Effector memory CD8-positive, alpha-beta T cell (primary cell): Measurements from ENCODE around the gene PRKD1.

Source experiments
- ATAC-seq: fragments of 150-1000 bp; cut with Tn5 transposase; replicated peaks from 2 replicates; pipeline ENCODE4 v1.10.0; 2021; ENCODE audit warnings: mild to moderate bottlenecking, moderate library complexity
- DNase-seq, 3 experiments: peaks; one replicate each; pipeline ENCODE4 v3.0.0; 2021
- H3K27ac Mint-ChIP-seq, 2 donors: one replicate each; pipeline ENCODE4 v1.8.0; 2022; ENCODE audit warnings: mild to moderate bottlenecking in 2 of 2, mixed read lengths in 2 of 2, moderate library complexity in 2 of 2
- H3K27me3 Mint-ChIP-seq, 2 donors: one replicate each; pipeline ENCODE4 v1.8.0; 2022; ENCODE audit warnings: mixed read lengths in 2 of 2
- H3K36me3 Mint-ChIP-seq: one replicate; pipeline ENCODE4 v1.8.0; 2022; ENCODE audit warnings: mild to moderate bottlenecking, moderate library complexity, mixed read lengths; ENCODE audit not compliant: insufficient read depth
- H3K4me1 Mint-ChIP-seq, 2 donors: one replicate each; pipeline ENCODE4 v1.8.0; 2022; ENCODE audit warnings: low read depth in 2 of 2, mixed read lengths in 2 of 2
- H3K4me3 Mint-ChIP-seq, 2 donors: one replicate each; pipeline ENCODE4 v1.8.0; 2022; ENCODE audit warnings: mild to moderate bottlenecking in 2 of 2, mixed read lengths in 2 of 2, moderate library complexity in 2 of 2
- H3K9me3 Mint-ChIP-seq, 2 donors: one replicate each; pipeline ENCODE4 v1.8.0; 2022; ENCODE audit warnings: mixed read lengths in 2 of 2

Gene PRKD1

DNA sequence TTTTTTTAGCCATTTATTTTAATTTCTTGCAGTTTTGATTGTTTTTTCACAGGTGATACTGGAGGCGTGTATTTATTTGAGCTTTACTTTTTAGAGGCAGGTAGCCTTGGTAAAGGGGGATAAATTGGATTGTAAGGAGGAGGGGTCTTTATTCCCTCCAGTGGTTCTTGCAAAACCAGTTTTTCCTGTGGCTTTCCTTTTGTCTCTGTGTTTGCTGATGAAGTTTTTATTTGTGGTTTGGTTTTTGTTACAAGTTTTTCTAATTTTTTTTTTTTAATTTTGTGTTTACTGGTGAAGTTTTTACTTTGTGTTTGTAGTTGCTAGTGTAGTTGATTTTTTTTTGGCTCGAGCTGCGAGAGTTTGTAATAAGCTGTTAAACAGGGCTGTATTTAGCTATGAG is 278.5 kb downstream of the PRKD1 start:
- ATAC-seq (no peak), DNase-seq (no peak)
- Mint-ChIP-seq H3K4me3 (no peak overlapping the region), H3K27ac (no peak overlapping the region), H3K27me3 (no peaks in the 10 kb centered on the region), H3K36me3 (no peaks in the 10 kb centered on the region), H3K4me1 (no peaks in the 10 kb centered on the region), H3K9me3 (peaks cover 12 to 25% of the 10 kb centered on the region in 2 donors)

DNA sequence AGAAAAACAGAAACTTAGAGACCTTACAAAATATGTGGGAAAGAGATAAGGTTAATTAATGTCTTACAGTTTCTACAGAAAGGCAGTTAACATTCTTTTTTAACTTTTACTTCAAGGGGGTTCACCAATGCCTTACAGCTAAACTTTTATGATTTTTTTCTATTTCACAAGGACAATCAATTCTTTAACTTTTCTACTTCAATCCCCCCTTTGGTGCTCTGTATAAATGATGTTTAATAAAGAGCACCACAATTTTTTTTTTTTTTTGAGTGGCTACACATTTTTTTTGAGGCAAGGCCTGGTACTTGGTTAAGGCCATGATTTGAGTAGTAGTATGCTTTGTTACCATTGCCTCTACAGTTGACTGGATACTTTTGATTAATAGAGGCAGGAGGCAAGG is 279.6 kb downstream of the PRKD1 start:
- Mint-ChIP-seq H3K4me3 (no peak overlapping the region), H3K4me1 (no peaks in the 10 kb centered on the region), H3K36me3 (no peaks in the 10 kb centered on the region), H3K27ac (no peak overlapping the region), H3K9me3 (peaks cover 14 to 25% of the 10 kb centered on the region in 2 donors), H3K27me3 (no peaks in the 10 kb centered on the region)
- DNase-seq (no peak), ATAC-seq (no peak)

DNA sequence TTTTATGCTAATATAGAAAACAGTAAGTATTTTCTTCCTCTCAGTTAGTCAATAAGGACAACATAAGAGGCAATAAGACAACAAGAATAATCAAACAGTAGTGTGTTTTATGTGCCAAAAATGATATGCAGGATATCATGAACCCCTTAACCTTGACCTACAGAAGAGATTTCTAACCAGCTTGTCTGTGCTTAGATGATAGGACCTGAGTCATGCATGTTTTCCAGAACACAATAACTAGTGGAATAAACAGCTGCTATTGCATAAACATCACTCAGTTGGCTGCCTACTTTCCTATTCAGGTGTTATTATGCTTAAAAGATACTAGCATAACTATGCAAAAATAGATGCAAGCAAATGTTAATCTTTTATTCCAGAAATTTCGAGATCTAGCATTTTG is 282.5 kb downstream of the PRKD1 start:
- H3K27ac Mint-ChIP-seq = no peak overlapping the region
- no peak overlapping the region for H3K4me3 Mint-ChIP-seq
- DNase-seq (no peak), ATAC-seq (no peak)
- no peaks in the 10 kb centered on the region for H3K36me3 Mint-ChIP-seq
- H3K9me3 Mint-ChIP-seq = peaks cover 19 to 21% of the 10 kb centered on the region in 2 donors
- H3K27me3 Mint-ChIP-seq = no peaks in the 10 kb centered on the region
- H3K4me1 Mint-ChIP-seq = no peaks in the 10 kb centered on the region

DNA sequence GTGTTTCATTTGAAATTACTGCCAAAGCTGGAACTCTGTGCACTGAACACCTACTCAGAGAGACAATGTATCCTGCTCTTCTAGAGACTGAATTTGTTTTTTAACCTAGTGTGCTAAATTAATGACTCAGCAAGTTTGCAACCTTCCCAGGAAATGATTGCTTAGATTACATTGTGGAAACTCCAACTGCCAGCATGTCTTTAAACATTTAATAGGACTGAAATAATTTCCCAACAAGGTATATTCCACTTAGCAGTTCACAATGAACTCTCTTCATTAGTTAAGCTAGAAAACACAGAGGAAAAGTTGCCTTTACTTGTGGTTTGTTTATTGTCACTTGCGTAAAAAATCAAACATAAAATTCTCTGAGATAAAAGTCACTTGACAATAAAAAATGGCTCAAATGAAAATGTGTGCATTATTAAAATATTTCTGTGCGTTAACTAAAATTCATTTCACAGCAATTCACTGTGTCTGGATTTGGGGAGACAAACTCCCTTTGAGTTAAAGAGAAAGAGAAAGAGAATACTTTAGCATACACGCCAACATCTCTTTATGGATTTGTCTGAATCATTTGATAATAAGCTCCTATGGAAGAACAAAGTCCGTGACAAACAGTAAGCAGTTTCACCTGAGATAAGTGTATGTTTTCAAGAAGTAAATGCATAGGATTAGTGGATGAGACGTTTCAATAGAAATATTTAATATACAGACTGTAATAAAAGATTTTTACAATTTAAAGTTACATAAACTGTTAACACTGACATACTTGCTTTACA is 284.0 kb downstream of the PRKD1 start:
- DNase-seq = no peak
- Mint-ChIP-seq H3K4me3 (no peak overlapping the region), H3K9me3 (peaks cover 8 to 12% of the 10 kb centered on the region in 2 donors), H3K36me3 (no peaks in the 10 kb centered on the region), H3K4me1 (no peaks in the 10 kb centered on the region), H3K27me3 (no peaks in the 10 kb centered on the region), H3K27ac (no peak overlapping the region)
- ATAC-seq = no peak

DNA sequence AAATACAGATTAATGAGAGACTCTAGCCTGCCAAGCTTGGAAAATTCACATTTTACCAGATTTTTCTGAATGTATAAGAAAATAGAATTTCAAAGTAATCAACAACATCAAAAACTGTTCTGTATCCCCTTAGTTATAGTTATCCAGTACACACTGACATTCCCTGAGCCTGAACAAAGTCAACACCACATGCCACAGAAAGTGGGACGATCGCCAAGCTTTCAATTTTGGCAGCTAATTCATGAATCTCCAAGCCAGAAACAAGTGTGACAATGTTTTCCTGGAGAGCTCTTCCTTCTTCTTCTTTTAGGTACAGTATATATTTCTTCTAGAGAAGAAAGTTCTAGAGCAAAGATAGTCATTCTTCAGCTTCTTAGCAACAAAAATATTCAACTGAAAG is 290.2 kb downstream of the PRKD1 start:
- H3K4me1 Mint-ChIP-seq = no peaks in the 10 kb centered on the region
- H3K27ac Mint-ChIP-seq = no peak overlapping the region
- ATAC-seq (no peak), DNase-seq (no peak)
- H3K4me3 Mint-ChIP-seq = no peak overlapping the region
- no peaks in the 10 kb centered on the region for H3K36me3 Mint-ChIP-seq
- no peaks in the 10 kb centered on the region for H3K27me3 Mint-ChIP-seq
- peaks cover 0 to 8% of the 10 kb centered on the region in 2 donors for H3K9me3 Mint-ChIP-seq

DNA sequence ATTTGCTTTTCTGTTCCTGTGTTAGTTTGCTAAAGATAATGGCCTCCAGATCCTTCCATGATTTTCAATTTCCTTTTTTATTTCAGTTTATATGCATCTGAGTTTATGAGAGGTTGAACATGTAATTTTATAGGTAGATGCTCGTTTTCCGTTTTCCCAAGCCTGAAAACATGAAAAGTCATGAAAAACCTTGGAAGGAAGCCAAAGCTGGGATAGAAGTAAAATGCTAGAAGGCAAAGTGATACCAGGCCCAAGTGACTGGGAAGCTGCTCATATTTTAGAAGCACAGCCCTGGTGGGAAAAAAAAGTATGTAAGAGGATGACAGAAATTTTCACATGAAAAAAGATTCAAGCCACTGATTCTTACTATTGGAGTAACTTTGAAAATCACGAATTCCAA is 290.8 kb downstream of the PRKD1 start:
- Mint-ChIP-seq H3K9me3 (peaks cover 0 to 8% of the 10 kb centered on the region in 2 donors), H3K4me3 (no peak overlapping the region), H3K36me3 (no peaks in the 10 kb centered on the region), H3K27me3 (no peaks in the 10 kb centered on the region), H3K27ac (no peak overlapping the region), H3K4me1 (no peaks in the 10 kb centered on the region)
- DNase-seq = no peak
- no peak for ATAC-seq

DNA sequence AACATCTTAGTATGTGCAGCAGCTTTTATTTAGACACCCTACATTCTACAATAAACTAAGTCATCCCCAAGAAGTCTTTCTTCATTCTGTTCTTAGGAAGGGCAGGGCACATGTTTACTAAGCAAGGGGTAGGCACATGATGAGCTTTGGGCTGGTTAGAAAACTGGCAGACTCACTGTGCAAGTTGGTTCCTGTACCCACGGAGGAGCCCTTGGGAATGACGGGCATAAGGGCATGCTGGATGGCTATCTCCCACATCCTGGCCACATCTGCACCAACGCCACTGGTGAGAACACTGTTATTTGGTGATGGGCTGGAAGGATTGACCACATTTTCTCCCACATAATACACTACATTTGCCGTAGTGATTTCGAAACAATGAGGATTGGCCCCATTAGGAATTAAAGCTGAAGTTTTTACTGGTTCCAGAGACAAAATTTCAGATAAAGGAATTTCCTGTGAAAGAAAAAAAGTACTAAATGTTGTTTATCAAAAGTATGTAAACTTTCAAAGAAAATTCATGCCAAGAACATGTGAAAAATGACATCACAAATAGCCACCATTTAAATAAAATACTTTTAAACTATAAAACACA is 297.0 kb downstream of the PRKD1 start:
- no peak overlapping the region for H3K27ac Mint-ChIP-seq
- peaks cover 0 to 5% of the 10 kb centered on the region in 2 donors for H3K9me3 Mint-ChIP-seq
- no peaks in the 10 kb centered on the region for H3K36me3 Mint-ChIP-seq
- no peaks in the 10 kb centered on the region for H3K4me1 Mint-ChIP-seq
- no peak overlapping the region for H3K4me3 Mint-ChIP-seq
- ATAC-seq (no peak), DNase-seq (no peak)
- no peaks in the 10 kb centered on the region for H3K27me3 Mint-ChIP-seq

DNA sequence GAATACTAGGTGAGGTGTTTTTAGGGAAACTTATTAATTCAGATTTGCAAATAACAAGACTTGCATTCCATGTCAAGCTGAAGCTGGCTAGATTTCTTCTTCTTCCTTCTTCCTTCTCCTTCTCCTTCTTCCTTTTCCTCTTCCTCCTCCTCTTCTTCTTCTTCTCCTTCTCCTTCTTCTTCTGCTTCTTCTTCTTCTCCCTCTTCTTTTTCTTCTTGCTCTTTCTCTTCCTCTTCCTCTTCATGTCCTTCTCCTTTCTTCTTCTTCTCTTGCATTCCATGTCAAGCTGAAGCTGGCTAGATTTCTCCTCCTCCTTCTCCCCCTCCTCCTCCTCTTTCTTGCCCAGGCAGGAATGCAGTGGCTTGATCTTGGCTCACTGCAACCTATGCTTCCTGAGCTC is 297.8 kb downstream of the PRKD1 start:
- no peak overlapping the region for H3K4me3 Mint-ChIP-seq
- no peak overlapping the region for H3K27ac Mint-ChIP-seq
- H3K4me1 Mint-ChIP-seq = no peaks in the 10 kb centered on the region
- DNase-seq (no peak), ATAC-seq (no peak)
- no peaks in the 10 kb centered on the region for H3K36me3 Mint-ChIP-seq
- H3K9me3 Mint-ChIP-seq = peaks cover 5 to 6% of the 10 kb centered on the region in 2 donors
- H3K27me3 Mint-ChIP-seq = no peaks in the 10 kb centered on the region

DNA sequence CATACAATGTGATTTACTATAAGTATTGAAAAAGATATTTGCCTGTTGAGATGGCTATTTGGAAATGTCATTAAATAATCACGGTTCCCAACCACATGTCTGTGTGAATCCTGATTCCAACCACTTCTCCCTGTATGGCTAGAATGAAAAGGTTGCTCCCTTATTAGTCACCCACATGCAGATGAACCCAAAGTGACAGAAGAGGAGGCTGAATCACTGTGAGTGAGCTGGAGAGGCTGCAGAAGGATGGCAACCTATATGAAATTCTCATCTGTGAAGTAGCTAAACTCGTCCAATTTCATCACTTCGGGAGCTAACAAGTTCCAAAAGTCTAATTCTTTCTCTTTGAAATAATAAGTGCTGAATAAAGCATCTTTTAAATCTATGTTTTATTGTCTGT is 300.5 kb downstream of the PRKD1 start:
- peaks cover 4 to 6% of the 10 kb centered on the region in 2 donors for H3K9me3 Mint-ChIP-seq
- no peak overlapping the region for H3K27ac Mint-ChIP-seq
- DNase-seq = no peak
- no peak for ATAC-seq
- H3K4me1 Mint-ChIP-seq = no peaks in the 10 kb centered on the region
- no peaks in the 10 kb centered on the region for H3K36me3 Mint-ChIP-seq
- no peak overlapping the region for H3K4me3 Mint-ChIP-seq
- H3K27me3 Mint-ChIP-seq = no peaks in the 10 kb centered on the region

DNA sequence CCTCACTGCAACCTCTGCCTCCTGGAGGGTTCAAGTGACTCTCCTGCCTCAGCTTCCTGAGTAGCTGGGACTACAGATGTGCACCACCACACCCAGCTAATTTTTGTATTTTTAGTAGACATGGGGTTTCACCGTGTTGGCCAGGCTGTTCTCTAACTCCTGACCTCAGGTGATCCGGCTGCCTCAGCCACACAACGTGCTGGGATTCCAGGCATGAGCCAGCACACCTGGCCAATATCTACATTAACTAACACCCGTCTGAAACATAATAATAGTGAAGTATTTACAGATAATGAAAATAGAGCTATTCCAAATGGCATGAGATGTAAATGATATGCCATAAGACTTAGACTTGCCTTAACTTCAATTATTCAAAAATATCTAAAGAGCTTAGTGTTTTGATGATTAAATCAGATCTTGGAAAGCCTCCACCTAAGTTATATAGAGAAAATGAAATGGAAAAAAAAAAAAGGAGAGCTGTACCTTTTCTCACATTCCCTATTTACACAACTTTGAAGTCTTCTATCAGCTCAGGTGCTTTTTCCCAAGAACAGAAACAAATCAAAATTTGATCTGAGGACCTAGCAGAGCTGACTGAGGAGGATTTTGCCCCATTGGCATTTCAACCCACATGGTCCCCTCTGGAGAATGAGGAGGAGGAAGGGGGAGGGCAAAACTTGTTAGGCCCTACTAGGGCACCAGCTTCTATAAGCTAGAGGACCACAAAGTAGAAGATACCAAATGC is 309.2 kb downstream of the PRKD1 start:
- H3K9me3 Mint-ChIP-seq = peaks cover 9 to 13% of the 10 kb centered on the region in 2 donors
- H3K4me1 Mint-ChIP-seq = no peaks in the 10 kb centered on the region
- H3K36me3 Mint-ChIP-seq = no peaks in the 10 kb centered on the region
- no peaks in the 10 kb centered on the region for H3K27me3 Mint-ChIP-seq
- H3K27ac Mint-ChIP-seq = no peak overlapping the region
- no peak overlapping the region for H3K4me3 Mint-ChIP-seq
- DNase-seq (no peak), ATAC-seq (no peak)

DNA sequence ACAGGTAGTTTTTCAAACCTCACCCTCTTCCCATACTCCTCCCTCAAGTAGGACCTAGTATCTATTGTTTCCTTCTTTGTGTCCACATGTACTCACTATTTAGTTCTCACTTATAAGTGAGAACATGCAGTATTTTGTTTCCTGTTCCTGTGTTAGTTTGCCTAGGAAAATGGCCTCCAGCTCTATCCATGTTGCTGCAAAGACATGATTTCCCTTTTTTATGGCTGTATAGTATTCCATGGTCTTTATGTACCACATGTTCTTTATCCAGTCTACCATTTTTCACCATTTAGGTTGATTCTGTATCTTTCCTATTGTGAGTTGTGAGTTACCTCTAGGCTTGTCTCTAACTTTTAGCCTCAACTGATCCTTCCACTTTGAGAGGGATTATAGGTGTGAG is 310.7 kb downstream of the PRKD1 start:
- no peaks in the 10 kb centered on the region for H3K36me3 Mint-ChIP-seq
- DNase-seq (no peak), ATAC-seq (no peak)
- H3K27ac Mint-ChIP-seq = no peak overlapping the region
- H3K4me3 Mint-ChIP-seq = no peak overlapping the region
- H3K9me3 Mint-ChIP-seq = peaks cover 9 to 11% of the 10 kb centered on the region in 2 donors
- no peaks in the 10 kb centered on the region for H3K4me1 Mint-ChIP-seq
- no peaks in the 10 kb centered on the region for H3K27me3 Mint-ChIP-seq

DNA sequence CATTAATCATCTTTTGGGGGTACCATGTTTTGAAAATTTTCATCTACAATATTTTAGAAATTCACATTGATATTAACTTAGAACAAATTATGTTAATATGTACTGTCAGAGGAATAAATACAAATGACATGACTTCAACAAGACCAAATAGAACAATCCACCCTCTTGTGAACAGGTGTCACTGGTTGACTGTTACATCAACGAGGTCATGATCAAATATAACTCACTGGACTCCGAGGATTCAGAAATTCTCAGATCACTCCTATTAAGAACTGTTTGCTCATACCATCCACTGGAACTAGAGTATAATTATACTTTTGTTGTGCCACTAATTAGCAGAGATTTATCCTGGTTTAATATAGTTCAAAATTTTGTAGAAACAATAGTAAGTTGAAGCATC is 318.8 kb downstream of the PRKD1 start:
- DNase-seq (no peak), ATAC-seq (no peak)
- Mint-ChIP-seq H3K4me3 (no peak overlapping the region), H3K36me3 (no peaks in the 10 kb centered on the region), H3K9me3 (peaks cover 13% of the 10 kb centered on the region in 2 donors), H3K27me3 (no peaks in the 10 kb centered on the region), H3K27ac (no peak overlapping the region), H3K4me1 (no peaks in the 10 kb centered on the region)

DNA sequence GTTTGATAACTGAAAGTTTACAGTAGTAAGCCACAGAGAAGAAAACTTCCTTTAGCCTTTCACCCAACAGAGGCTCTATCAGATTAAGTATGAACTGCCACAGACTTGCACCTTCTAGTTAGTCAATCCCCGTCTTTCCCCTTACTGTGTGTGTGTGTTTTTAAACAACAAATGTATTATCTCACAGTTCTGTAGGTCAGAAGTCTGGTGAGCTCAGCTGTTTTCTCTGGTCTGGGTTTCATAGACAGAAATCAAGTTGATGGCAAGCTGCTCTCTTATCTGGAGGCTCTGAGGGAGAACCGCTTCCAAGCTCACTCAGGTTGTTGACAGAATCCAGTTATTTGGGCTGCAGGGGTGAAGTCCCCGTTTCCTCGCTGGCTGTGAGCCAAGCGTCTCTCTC is 320.5 kb downstream of the PRKD1 start:
- Mint-ChIP-seq H3K4me1 (no peaks in the 10 kb centered on the region), H3K4me3 (no peak overlapping the region), H3K9me3 (peaks cover 13 to 21% of the 10 kb centered on the region in 2 donors), H3K27ac (no peak overlapping the region), H3K36me3 (no peaks in the 10 kb centered on the region), H3K27me3 (no peaks in the 10 kb centered on the region)
- no peak for DNase-seq
- ATAC-seq = no peak

DNA sequence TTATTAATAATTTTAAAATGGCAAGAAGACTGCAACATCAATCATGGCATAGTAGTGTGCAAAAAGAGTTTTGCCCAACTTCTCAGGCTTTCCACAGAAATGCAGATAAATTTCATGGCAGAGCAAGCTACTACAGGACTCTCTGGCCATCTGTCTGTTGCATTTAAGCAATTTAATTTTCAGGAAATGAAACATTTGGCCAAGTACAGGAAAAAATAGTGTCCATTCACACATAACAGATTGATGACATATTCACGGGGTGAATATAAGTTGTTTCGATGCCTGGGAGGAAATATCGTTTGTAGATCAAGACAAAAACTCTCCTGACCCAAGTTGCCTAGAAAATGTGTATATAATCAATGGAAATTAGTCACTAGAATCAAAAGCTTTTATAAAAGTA is 324.0 kb downstream of the PRKD1 start:
- Mint-ChIP-seq H3K4me3 (no peak overlapping the region), H3K27ac (no peak overlapping the region), H3K27me3 (no peaks in the 10 kb centered on the region), H3K36me3 (no peaks in the 10 kb centered on the region), H3K4me1 (no peaks in the 10 kb centered on the region), H3K9me3 (peaks cover 11 to 26% of the 10 kb centered on the region in 2 donors)
- ATAC-seq = no peak
- DNase-seq = no peak
